ENCODE measurements around the gene FIBIN. TPM values are rescaled to one million over a fixed set of nuclear protein-coding genes. Genes with fewer than 3 reads are reported as not detected.

The FIBIN gene
- total and polyA plus RNA-seq, 2 donors from 2014 or later: 14.5 to 85.4 TPM

GRCh38 chr11:27025957-27026733 lies 32.2 kb downstream of the FIBIN start:
- Histone ChIP-seq H3K9ac (ENCODE audit: low read length in 3 of 3) (no peak overlapping the region), H3K27ac (ENCODE audit: low read depth in 2 of 2, low read length in 2 of 2) (peak overlapping the region in 1 of 2 donors; percentile 38), H3K4me3 (ENCODE audit: low read length in 3 of 3) (no peak overlapping the region), H3K9me3 (ENCODE audit: control insufficient read depth in 2 of 3, insufficient read depth in 1 of 3, low read length in 3 of 3) (no peaks in the 10 kb centered on the region), H3K36me3 (ENCODE audit: control insufficient read depth in 2 of 3, insufficient read depth in 3 of 3, low read length in 3 of 3) (no peaks in the 10 kb centered on the region), H3K4me1 (ENCODE audit: control insufficient read depth in 2 of 3, insufficient read depth in 2 of 3, low read depth in 1 of 3, low read length in 3 of 3) (peaks cover 0 to 24% (median 0%) of the 10 kb centered on the region in 3 donors), H3K27me3 (ENCODE audit: control insufficient read depth, insufficient read depth, low read length) (no peaks in the 10 kb centered on the region)
- no peak for TF ChIP-seq CTCF (IDR thresholded peaks at IDR 0.05; ENCODE audit: borderline replicate concordance, extremely low read depth, insufficient read depth)
- DNase-seq: no peak
- no peak for FAIRE-seq
- intact Hi-C loops (cut with DNase I): no loop called here

DNA sequence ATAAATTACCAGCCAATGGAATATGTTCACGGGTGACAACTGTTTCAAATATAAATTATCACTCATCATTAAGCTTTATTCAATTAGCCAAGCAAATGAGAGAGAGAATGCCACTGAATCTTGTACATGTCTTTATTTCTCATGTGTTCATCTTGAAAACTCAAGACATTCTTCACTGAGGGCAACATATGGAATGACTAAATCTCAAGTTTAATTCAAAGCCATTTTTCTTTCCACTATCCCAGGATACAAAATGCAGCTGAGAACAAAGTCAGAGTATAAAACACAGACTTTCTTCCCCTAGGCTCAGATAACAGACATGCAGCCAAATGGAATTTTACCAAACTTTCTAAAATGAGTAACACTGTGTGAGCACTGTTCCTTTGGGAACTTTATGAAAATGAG lies 34.7 kb downstream of the FIBIN start:
- no peak for FAIRE-seq
- no peak overlapping the region for H3K27ac ChIP-seq (ENCODE audit: low read depth in 2 of 2, low read length in 2 of 2)
- peak in 2 of 5 donors; percentile 46 to 83 for DNase-seq
- no peak for TF ChIP-seq CTCF (IDR thresholded peaks at IDR 0.05; ENCODE audit: borderline replicate concordance, extremely low read depth, insufficient read depth)
- H3K9me3 ChIP-seq (ENCODE audit: control insufficient read depth in 2 of 3, insufficient read depth in 1 of 3, low read length in 3 of 3): no peaks in the 10 kb centered on the region
- no peaks in the 10 kb centered on the region for H3K36me3 ChIP-seq (ENCODE audit: control insufficient read depth in 2 of 3, insufficient read depth in 3 of 3, low read length in 3 of 3)
- intact Hi-C loops (cut with DNase I): no loop called here
- peaks cover 0 to 20% (median 0%) of the 10 kb centered on the region in 3 donors for H3K4me1 ChIP-seq (ENCODE audit: control insufficient read depth in 2 of 3, insufficient read depth in 2 of 3, low read depth in 1 of 3, low read length in 3 of 3)
- H3K4me3 ChIP-seq (ENCODE audit: low read length in 3 of 3): no peak overlapping the region
- no peak overlapping the region for H3K9ac ChIP-seq (ENCODE audit: low read length in 3 of 3)
- no peaks in the 10 kb centered on the region for H3K27me3 ChIP-seq (ENCODE audit: control insufficient read depth, insufficient read depth, low read length)

- intact Hi-C loops (cut with DNase I): no loop called here
These were observed 36.1 kb downstream of the FIBIN start for GRCh38 chr11:27029966-27030365.

More at GRCh38 chr11:27029966-27030365, 36.1 kb downstream of the FIBIN start:
- Histone ChIP-seq H3K4me3 (ENCODE audit: low read length in 3 of 3) (no peak overlapping the region), H3K27me3 (ENCODE audit: control insufficient read depth, insufficient read depth, low read length) (no peaks in the 10 kb centered on the region), H3K4me1 (ENCODE audit: control insufficient read depth in 2 of 3, insufficient read depth in 2 of 3, low read depth in 1 of 3, low read length in 3 of 3) (peaks cover 0 to 8% (median 0%) of the 10 kb centered on the region in 3 donors), H3K27ac (ENCODE audit: low read depth in 2 of 2, low read length in 2 of 2) (no peak overlapping the region), H3K9me3 (ENCODE audit: control insufficient read depth in 2 of 3, insufficient read depth in 1 of 3, low read length in 3 of 3) (peaks cover 0 to 5% (median 0%) of the 10 kb centered on the region in 3 donors), H3K36me3 (ENCODE audit: control insufficient read depth in 2 of 3, insufficient read depth in 3 of 3, low read length in 3 of 3) (no peaks in the 10 kb centered on the region), H3K9ac (ENCODE audit: low read length in 3 of 3) (no peak overlapping the region)
- FAIRE-seq (no peak), DNase-seq (peak in 1 of 5 donors; percentile 18)
- no peak for TF ChIP-seq CTCF (IDR thresholded peaks at IDR 0.05; ENCODE audit: borderline replicate concordance, extremely low read depth, insufficient read depth)
